Measurements from ENCODE around the gene STARD10. TPM values are rescaled to one million over a fixed set of nuclear protein-coding genes. Genes with fewer than 3 reads are reported as not detected.
A peak's percentile ranks its signal among the peaks of the same experiment; 100 is the strongest.

Gene STARD10
- total RNA-seq, 1 experiment from 2014 or later = 10.6 TPM

DNA sequence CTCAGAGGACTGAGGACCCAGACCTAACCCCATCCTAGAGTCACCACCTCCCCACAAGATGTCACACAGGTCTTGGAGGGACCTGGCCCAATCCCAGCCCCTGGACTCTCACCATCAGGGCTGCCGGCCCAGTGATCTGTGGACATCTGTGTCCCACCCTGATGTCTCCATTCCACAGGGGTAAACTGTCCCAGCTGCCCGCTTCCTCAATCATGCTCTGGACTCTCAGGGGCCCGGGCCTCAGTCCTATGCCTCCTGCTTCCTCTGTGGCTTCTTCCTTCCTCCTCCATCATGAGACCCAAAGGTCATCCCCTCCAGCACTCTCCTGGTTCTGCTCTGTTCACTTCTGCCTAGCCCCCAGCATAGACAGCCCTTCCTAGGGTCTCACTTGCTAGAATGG is 73.8 kb downstream of the STARD10 start:
- no TSS peak for BruUV-seq (replicated peaks)
- no peak for DNase-seq (ENCODE audit: unreplicated experiment)
- TF ChIP-seq, protein P1, sequence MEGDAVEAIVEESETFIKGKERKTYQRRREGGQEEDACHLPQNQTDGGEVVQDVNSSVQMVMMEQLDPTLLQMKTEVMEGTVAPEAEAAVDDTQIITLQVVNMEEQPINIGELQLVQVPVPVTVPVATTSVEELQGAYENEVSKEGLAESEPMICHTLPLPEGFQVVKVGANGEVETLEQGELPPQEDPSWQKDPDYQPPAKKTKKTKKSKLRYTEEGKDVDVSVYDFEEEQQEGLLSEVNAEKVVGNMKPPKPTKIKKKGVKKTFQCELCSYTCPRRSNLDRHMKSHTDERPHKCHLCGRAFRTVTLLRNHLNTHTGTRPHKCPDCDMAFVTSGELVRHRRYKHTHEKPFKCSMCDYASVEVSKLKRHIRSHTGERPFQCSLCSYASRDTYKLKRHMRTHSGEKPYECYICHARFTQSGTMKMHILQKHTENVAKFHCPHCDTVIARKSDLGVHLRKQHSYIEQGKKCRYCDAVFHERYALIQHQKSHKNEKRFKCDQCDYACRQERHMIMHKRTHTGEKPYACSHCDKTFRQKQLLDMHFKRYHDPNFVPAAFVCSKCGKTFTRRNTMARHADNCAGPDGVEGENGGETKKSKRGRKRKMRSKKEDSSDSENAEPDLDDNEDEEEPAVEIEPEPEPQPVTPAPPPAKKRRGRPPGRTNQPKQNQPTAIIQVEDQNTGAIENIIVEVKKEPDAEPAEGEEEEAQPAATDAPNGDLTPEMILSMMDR (IDR thresholded peaks at IDR 0.05; ENCODE audit: unreplicated experiment) = no peak
- Mint-ChIP-seq H3K27ac (ENCODE audit: low read depth, unreplicated experiment) (peak overlapping the region; percentile 89), H3K27me3 (ENCODE audit: insufficient read depth, unreplicated experiment) (no peaks in the 10 kb centered on the region), H3K36me3 (ENCODE audit: insufficient read depth, unreplicated experiment) (peaks cover 20% of the 10 kb centered on the region), H3K4me1 (ENCODE audit: insufficient read depth, unreplicated experiment) (peaks cover 21% of the 10 kb centered on the region), H3K4me3 (ENCODE audit: unreplicated experiment) (peak overlapping the region; percentile 81), H3K9me3 (ENCODE audit: unreplicated experiment) (no peaks in the 10 kb centered on the region)
- intact Hi-C loops (cut with micrococcal nuclease) = loop anchor here (10.0 kb wide), 1 partner anchor 525 kb away; no protein-coding TSS in a partner anchor
- POLR2A ChIA-PET = interaction anchor here (0.6 to 0.8 kb wide), 2 partner anchors 74 to 125 kb away, joined by 3 to 5 read pairs; no protein-coding TSS in a partner anchor
- CTCF ChIA-PET = interaction anchor here (0.5 to 1.6 kb wide), 6 partner anchors 14 to 797 kb away, joined by 3 to 6 read pairs (median 4); partner anchors contain the start of gene STARD10

DNA sequence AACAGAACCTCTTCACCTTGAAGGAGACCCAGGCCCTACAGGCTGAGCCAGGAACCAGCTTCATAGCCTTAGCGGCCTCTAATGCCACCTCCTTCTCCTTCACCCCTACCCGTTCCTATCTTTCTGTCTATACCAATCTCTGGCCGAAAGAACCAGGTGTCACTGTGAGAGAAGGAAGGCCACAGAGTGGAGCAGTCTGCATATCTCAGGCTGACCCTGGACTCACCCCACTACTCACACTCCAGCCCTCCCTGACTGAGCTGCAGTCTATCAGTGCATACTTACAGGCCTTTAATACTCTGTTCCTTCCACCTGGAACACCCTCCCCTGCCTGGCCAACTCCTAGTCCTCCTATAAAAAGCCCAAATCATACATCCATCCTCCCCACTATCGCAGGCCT is 74.3 kb downstream of the STARD10 start:
- H3K4me3 Mint-ChIP-seq (ENCODE audit: unreplicated experiment) = peak overlapping the region; percentile 81
- no peaks in the 10 kb centered on the region for H3K27me3 Mint-ChIP-seq (ENCODE audit: insufficient read depth, unreplicated experiment)
- peak overlapping the region; percentile 1 for H3K27ac Mint-ChIP-seq (ENCODE audit: low read depth, unreplicated experiment)
- no TSS peak for BruUV-seq (replicated peaks)
- peaks cover 19% of the 10 kb centered on the region for H3K4me1 Mint-ChIP-seq (ENCODE audit: insufficient read depth, unreplicated experiment)
- TF ChIP-seq, protein P1 (IDR thresholded peaks at IDR 0.05; ENCODE audit: unreplicated experiment) = no peak
- peaks cover 25% of the 10 kb centered on the region for H3K36me3 Mint-ChIP-seq (ENCODE audit: insufficient read depth, unreplicated experiment)
- ChIA-PET POLR2A (interaction anchor here (0.6 to 1.0 kb wide), 4 partner anchors 35 to 102 kb away, joined by 3 to 5 read pairs (median 4); no protein-coding TSS in a partner anchor), CTCF (interaction anchor here (0.5 to 1.6 kb wide), 4 partner anchors 14 to 796 kb away, joined by 3 to 6 read pairs (median 4); no protein-coding TSS in a partner anchor)
- no peak for DNase-seq (ENCODE audit: unreplicated experiment)
- intact Hi-C loops (cut with micrococcal nuclease) = no loop called here
- no peaks in the 10 kb centered on the region for H3K9me3 Mint-ChIP-seq (ENCODE audit: unreplicated experiment)

DNA sequence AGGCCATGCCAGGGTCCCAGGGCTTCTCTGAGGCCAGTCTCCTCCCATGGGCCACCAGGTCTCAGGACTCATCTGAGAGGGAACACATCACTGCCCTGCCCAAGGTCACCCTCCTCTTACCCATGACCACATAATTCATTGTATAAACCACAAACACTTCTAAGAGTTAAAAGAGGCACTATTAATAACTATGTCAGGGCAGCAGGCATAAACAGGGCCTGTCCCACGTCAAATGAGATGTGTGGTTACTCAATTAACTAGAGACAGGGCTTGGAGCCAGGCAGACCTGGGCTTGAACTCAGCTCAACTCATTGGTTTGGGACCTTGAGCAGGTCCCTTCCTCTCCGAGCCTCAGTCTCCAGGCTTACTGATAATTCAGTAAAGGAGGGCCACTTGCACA is 74.7 kb downstream of the STARD10 start:
- Mint-ChIP-seq H3K27me3 (ENCODE audit: insufficient read depth, unreplicated experiment) (no peaks in the 10 kb centered on the region), H3K9me3 (ENCODE audit: unreplicated experiment) (no peaks in the 10 kb centered on the region), H3K4me1 (ENCODE audit: insufficient read depth, unreplicated experiment) (peaks cover 19% of the 10 kb centered on the region), H3K36me3 (ENCODE audit: insufficient read depth, unreplicated experiment) (peaks cover 26% of the 10 kb centered on the region), H3K27ac (ENCODE audit: low read depth, unreplicated experiment) (peak overlapping the region; percentile 1), H3K4me3 (ENCODE audit: unreplicated experiment) (no peak overlapping the region)
- ChIA-PET CTCF (interaction anchor here (1.2 to 1.6 kb wide), 2 partner anchors 34 to 36 kb away, joined by 5 to 6 read pairs; no protein-coding TSS in a partner anchor), POLR2A (interaction anchor here (0.6 to 1.0 kb wide), 4 partner anchors 35 to 103 kb away, joined by 3 to 5 read pairs (median 4); no protein-coding TSS in a partner anchor)
- no TSS peak for BruUV-seq (replicated peaks)
- DNase-seq (ENCODE audit: unreplicated experiment) = no peak
- TF ChIP-seq, protein P1 (IDR thresholded peaks at IDR 0.05; ENCODE audit: unreplicated experiment) = no peak
- intact Hi-C loops (cut with micrococcal nuclease) = no loop called here

DNA sequence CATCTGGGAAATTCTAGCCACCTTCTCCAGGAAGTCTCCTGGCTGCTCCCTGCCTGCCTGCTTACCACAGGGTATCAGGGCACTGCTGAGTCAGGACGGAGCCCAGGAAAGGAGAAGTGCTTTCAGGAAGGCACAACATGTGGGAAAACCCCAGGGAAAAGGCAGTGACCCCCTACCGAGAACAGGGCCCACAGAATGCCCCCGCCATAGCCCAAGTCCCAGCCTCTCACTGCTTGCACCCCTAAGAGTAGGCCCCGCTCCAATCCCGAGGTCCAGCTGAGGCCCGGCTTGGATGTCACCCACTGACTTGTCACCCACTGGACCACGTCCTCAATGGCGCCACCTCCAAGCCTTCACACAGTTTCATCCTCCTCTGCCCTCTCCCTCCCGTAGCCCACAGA is 75.7 kb downstream of the STARD10 start:
- Mint-ChIP-seq H3K36me3 (ENCODE audit: insufficient read depth, unreplicated experiment) (peaks cover 31% of the 10 kb centered on the region), H3K4me3 (ENCODE audit: unreplicated experiment) (no peak overlapping the region), H3K9me3 (ENCODE audit: unreplicated experiment) (no peaks in the 10 kb centered on the region), H3K27me3 (ENCODE audit: insufficient read depth, unreplicated experiment) (no peaks in the 10 kb centered on the region), H3K4me1 (ENCODE audit: insufficient read depth, unreplicated experiment) (peaks cover 19% of the 10 kb centered on the region), H3K27ac (ENCODE audit: low read depth, unreplicated experiment) (no peak overlapping the region)
- no TSS peak for BruUV-seq (replicated peaks)
- CTCF ChIA-PET = interaction anchor here (0.6 to 1.7 kb wide), 3 partner anchors 35 to 537 kb away, joined by 3 to 5 read pairs (median 5); no protein-coding TSS in a partner anchor
- POLR2A ChIA-PET = interaction anchor here (1.3 kb wide), 1 partner anchor 18 kb away, joined by 4 read pairs; no protein-coding TSS in a partner anchor
- intact Hi-C loops (cut with micrococcal nuclease) = no loop called here
- TF ChIP-seq, protein P1 (IDR thresholded peaks at IDR 0.05; ENCODE audit: unreplicated experiment) = no peak
- DNase-seq (ENCODE audit: unreplicated experiment) = no peak

Data from MCF 10A (cell line).